Breast epithelium (tissue), 3 donors: ENCODE measurements around the gene CDH10.

ENCODE experiments used
- POLR2A ChIP-seq: fragments of 450-650 bp; IDR thresholded peaks from one replicate; pipeline ENCODE4 v1.6.1; 2016; ENCODE audit warnings: antibody characterized with exemption, mild to moderate bottlenecking, moderate library complexity
- POLR2AphosphoS5 ChIP-seq, 3 donors: sonication (generic); formaldehyde crosslinking; IDR thresholded peaks; one replicate each; pipeline ENCODE4 v1.6.1; 2017; ENCODE audit warnings: antibody characterized with exemption in 3 of 3
- TF ChIP-seq, protein P1 (sequence below), 3 donors: fragments of 450-650 bp; IDR thresholded peaks; one replicate each; pipeline ENCODE4 v1.5.1; 2016 to 2017; ENCODE audit warnings: antibody characterized with exemption in 3 of 3, mild to moderate bottlenecking in 3 of 3, moderate library complexity in 3 of 3

DNA sequence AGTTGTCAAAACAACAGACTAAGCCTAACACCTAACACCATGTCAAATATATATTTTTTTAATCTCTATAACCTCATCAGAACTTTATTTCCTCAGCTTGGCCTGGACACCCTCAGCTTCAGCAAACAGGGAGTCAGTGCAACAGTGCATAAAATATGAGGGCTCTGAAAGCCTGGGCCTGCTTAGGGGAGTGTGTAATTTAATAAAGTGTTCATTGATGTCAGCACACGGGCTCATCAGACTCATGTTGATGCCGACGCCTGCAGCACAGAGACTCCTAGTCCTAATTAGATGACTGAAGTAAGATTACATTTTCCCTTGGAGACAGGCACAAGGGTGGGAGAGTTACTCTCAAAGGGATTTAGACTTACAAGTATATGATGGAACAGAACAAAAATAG, 37.8 kb downstream of the CDH10 start:
- TF ChIP-seq, protein P1, sequence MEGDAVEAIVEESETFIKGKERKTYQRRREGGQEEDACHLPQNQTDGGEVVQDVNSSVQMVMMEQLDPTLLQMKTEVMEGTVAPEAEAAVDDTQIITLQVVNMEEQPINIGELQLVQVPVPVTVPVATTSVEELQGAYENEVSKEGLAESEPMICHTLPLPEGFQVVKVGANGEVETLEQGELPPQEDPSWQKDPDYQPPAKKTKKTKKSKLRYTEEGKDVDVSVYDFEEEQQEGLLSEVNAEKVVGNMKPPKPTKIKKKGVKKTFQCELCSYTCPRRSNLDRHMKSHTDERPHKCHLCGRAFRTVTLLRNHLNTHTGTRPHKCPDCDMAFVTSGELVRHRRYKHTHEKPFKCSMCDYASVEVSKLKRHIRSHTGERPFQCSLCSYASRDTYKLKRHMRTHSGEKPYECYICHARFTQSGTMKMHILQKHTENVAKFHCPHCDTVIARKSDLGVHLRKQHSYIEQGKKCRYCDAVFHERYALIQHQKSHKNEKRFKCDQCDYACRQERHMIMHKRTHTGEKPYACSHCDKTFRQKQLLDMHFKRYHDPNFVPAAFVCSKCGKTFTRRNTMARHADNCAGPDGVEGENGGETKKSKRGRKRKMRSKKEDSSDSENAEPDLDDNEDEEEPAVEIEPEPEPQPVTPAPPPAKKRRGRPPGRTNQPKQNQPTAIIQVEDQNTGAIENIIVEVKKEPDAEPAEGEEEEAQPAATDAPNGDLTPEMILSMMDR (IDR thresholded peaks at IDR 0.05) = no peak
- TF ChIP-seq POLR2A (no peak), POLR2AphosphoS5 (IDR thresholded peaks at IDR 0.05) (no peak)
